HEK293 (cell line): ENCODE results near the gene NEURL1.
A peak's percentile ranks its signal among the peaks of the same experiment; 100 is the strongest.

Experiments used
- CTCF ChIA-PET: fragments of 350-600 bp; formaldehyde crosslinking; extraction: SDS; loops from one replicate; lab custom pipeline; 2021; ENCODE audit warnings: antibody characterized with exemption; lab: Yijun Ruan, JAX
- POLR2A ChIA-PET: fragments of 300-600 bp; formaldehyde crosslinking; extraction: SDS; loops from one replicate; lab custom pipeline; 2020; ENCODE audit warnings: antibody characterized with exemption, inconsistent platforms; lab: Yijun Ruan, JAX
- H3K27ac ChIP-seq: fragments of 200-500 bp; sonication (Bioruptor generic); 2 replicates; pipeline ENCODE4 v1.5.1; 2014; ENCODE audit warnings: low read depth, low read length, control low read depth, inconsistent platforms; ENCODE audit errors: extremely low read depth
- H3K36me3 ChIP-seq, 2 experiments: fragments of 200-500 bp in 1 of 2; sonication (Bioruptor generic) in 1 of 2; 1 replicate in 1 of 2; 2 replicates in 1 of 2; pipeline ENCODE4 v1.5.1; 2014 to 2017; ENCODE audit warnings: inconsistent platforms in 2 of 2, low read length in 2 of 2; ENCODE audit not compliant: control insufficient read depth in 2 of 2, insufficient read depth in 1 of 2
- H3K4me1 ChIP-seq: fragments of 200-500 bp; sonication (Bioruptor generic); 2 replicates; pipeline ENCODE4 v1.5.1; 2014; ENCODE audit warnings: mild to moderate bottlenecking, low read length, inconsistent platforms; ENCODE audit not compliant: control insufficient read depth, insufficient read depth
- H3K4me3 ChIP-seq: 2 replicates; pipeline ENCODE4 v1.5.1; 2011; ENCODE audit warnings: low read depth, mild to moderate bottlenecking, control low read depth, low read length, moderate library complexity
- H3K9me3 ChIP-seq: fragments of 200-500 bp; sonication (Bioruptor generic); 2 replicates; pipeline ENCODE4 v1.5.1; 2014; ENCODE audit warnings: low read depth, low read length, inconsistent platforms; ENCODE audit not compliant: control insufficient read depth, insufficient read depth
- BCL11A ChIP-seq: fragments of 450-650 bp; formaldehyde crosslinking; IDR thresholded peaks from 2 replicates; pipeline ENCODE4 v1.5.1; 2016; ENCODE audit warnings: low read depth, missing biosample characterization, missing genetic modification characterization
- GLIS1 ChIP-seq: fragments of 450-650 bp; formaldehyde crosslinking; IDR thresholded peaks from 2 replicates; pipeline ENCODE4 v1.5.1; 2016; ENCODE audit warnings: missing biosample characterization, missing genetic modification characterization
- HOXC10 ChIP-seq: sonication (generic); formaldehyde crosslinking; IDR thresholded peaks from 2 replicates; pipeline ENCODE4 v1.8.1; 2023; ENCODE audit warnings: mild to moderate bottlenecking, missing genetic modification reagents
- MZF1 ChIP-seq: fragments of 450-650 bp; formaldehyde crosslinking; IDR thresholded peaks from 2 replicates; pipeline ENCODE4 v1.5.1; 2017; ENCODE audit warnings: missing biosample characterization, missing genetic modification characterization, borderline replicate concordance
- SETDB1 ChIP-seq: IDR thresholded peaks from one replicate; pipeline ENCODE4 v1.6.1; 2017; ENCODE audit warnings: mild to moderate bottlenecking, low read length, moderate library complexity, mixed read lengths; ENCODE audit not compliant: insufficient read length
- SP3 ChIP-seq: fragments of 450-650 bp; formaldehyde crosslinking; IDR thresholded peaks from 2 replicates; pipeline ENCODE4 v1.5.1; 2016; ENCODE audit warnings: missing biosample characterization, missing genetic modification characterization
- ZBTB20 ChIP-seq: fragments of 450-650 bp; formaldehyde crosslinking; IDR thresholded peaks from 2 replicates; pipeline ENCODE4 v1.5.1; 2016; ENCODE audit warnings: missing biosample characterization, missing genetic modification characterization
- ZBTB21 ChIP-seq: fragments of 450-650 bp; formaldehyde crosslinking; IDR thresholded peaks from 2 replicates; pipeline ENCODE4 v1.5.1; 2017; ENCODE audit warnings: missing biosample characterization, missing genetic modification characterization
- ZFP37 ChIP-seq: fragments of 450-650 bp; formaldehyde crosslinking; IDR thresholded peaks from 2 replicates; pipeline ENCODE4 v1.5.1; 2016; ENCODE audit warnings: missing biosample characterization, missing genetic modification characterization
- ZNF140 ChIP-seq: fragments of 450-650 bp; formaldehyde crosslinking; IDR thresholded peaks from 2 replicates; pipeline ENCODE4 v1.5.1; 2016; ENCODE audit warnings: missing biosample characterization, missing genetic modification characterization
- ZNF174 ChIP-seq: fragments of 450-650 bp; formaldehyde crosslinking; IDR thresholded peaks from 2 replicates; pipeline ENCODE4 v1.5.0; 2017; ENCODE audit warnings: missing biosample characterization, mild to moderate bottlenecking, missing genetic modification characterization
- ZNF18 ChIP-seq: fragments of 450-650 bp; formaldehyde crosslinking; IDR thresholded peaks from 2 replicates; pipeline ENCODE4 v1.5.1; 2016; ENCODE audit warnings: missing biosample characterization, missing genetic modification characterization
- ZNF473 ChIP-seq: fragments of 450-650 bp; formaldehyde crosslinking; IDR thresholded peaks from 2 replicates; pipeline ENCODE4 v1.5.1; 2017; ENCODE audit warnings: missing biosample characterization, missing genetic modification characterization
- ZNF513 ChIP-seq: fragments of 450-650 bp; IDR thresholded peaks from 2 replicates; pipeline ENCODE4 v1.5.1; 2018; ENCODE audit warnings: missing biosample characterization, missing genetic modification characterization
- ZNF548 ChIP-seq: fragments of 450-650 bp; formaldehyde crosslinking; IDR thresholded peaks from 2 replicates; pipeline ENCODE4 v1.5.1; 2016; ENCODE audit warnings: missing biosample characterization, missing genetic modification characterization
- ZNF621 ChIP-seq: fragments of 450-650 bp; formaldehyde crosslinking; IDR thresholded peaks from 2 replicates; pipeline ENCODE4 v1.5.1; 2017; ENCODE audit warnings: missing biosample characterization, missing genetic modification characterization
- ZNF624 ChIP-seq: fragments of 450-650 bp; formaldehyde crosslinking; IDR thresholded peaks from 2 replicates; pipeline ENCODE4 v1.5.1; 2017; ENCODE audit warnings: missing biosample characterization, missing genetic modification characterization
- ZNF645 ChIP-seq: fragments of 450-650 bp; formaldehyde crosslinking; IDR thresholded peaks from 2 replicates; pipeline ENCODE4; 2016; ENCODE audit warnings: missing biosample characterization, missing genetic modification characterization
- ZNF670 ChIP-seq: fragments of 450-650 bp; formaldehyde crosslinking; IDR thresholded peaks from 2 replicates; pipeline ENCODE4 v1.5.1; 2016; ENCODE audit warnings: missing biosample characterization, missing genetic modification characterization, low read depth
- ZSCAN30 ChIP-seq: fragments of 450-650 bp; IDR thresholded peaks from 2 replicates; pipeline ENCODE4 v1.5.1; 2018; ENCODE audit warnings: missing biosample characterization, mild to moderate bottlenecking, missing genetic modification characterization, moderate library complexity
- ZSCAN5A ChIP-seq: fragments of 450-650 bp; formaldehyde crosslinking; IDR thresholded peaks from 2 replicates; pipeline ENCODE4 v1.5.1; 2016; ENCODE audit warnings: missing biosample characterization, missing genetic modification characterization

Gene NEURL1

GRCh38 chr10:103560886-103561285, 67.4 kb downstream of the NEURL1 start:
- Histone ChIP-seq H3K9me3 (no peaks in the 10 kb centered on the region), H3K4me3 (no peak overlapping the region), H3K36me3 (no peaks in the 10 kb centered on the region), H3K27ac (no peak overlapping the region), H3K4me1 (no peaks in the 10 kb centered on the region)
- 0 out of 2 replicates have a peak, but pooled peaks have one; percentile 16 for TF ChIP-seq GLIS1 (tag by site-specific recombination)
- no peak for TF ChIP-seq BCL11A (tag by site-specific recombination)
- no peak for TF ChIP-seq ZNF174
- CTCF ChIA-PET: interaction anchor here (0.6 to 1.0 kb wide), 3 partner anchors 13 to 84 kb away, joined by 3 to 4 read pairs (median 3); no protein-coding TSS in a partner anchor
- POLR2A ChIA-PET: no interaction called here

- no peak overlapping the region for H3K27ac ChIP-seq
- H3K4me1 ChIP-seq: no peaks in the 10 kb centered on the region
- ChIA-PET CTCF (no interaction called here), POLR2A (no interaction called here)
- H3K36me3 ChIP-seq: no peaks in the 10 kb centered on the region
- H3K4me3 ChIP-seq: no peak overlapping the region
- TF ChIP-seq ZFP37 (tag by site-specific recombination) (no peak), BCL11A (tag by site-specific recombination) (no peak), ZNF624 (tag by site-specific recombination) (no peak), ZBTB20 (no peak), ZNF670 (tag by site-specific recombination) (no peak), ZNF473 (tag by site-specific recombination) (no peak), SP3 (no peak), ZSCAN5A (tag by site-specific recombination) (no peak), ZNF140 (tag by site-specific recombination) (no peak), SETDB1 (no peak)
- no peaks in the 10 kb centered on the region for H3K9me3 ChIP-seq
Observed at GRCh38 chr10:103562383-103562782, 68.9 kb downstream of the NEURL1 start.

GRCh38 chr10:103563231-103564115, 70.0 kb downstream of the NEURL1 start:
- H3K9me3 ChIP-seq: no peaks in the 10 kb centered on the region
- H3K4me1 ChIP-seq: no peaks in the 10 kb centered on the region
- no peaks in the 10 kb centered on the region for H3K36me3 ChIP-seq
- H3K4me3 ChIP-seq: no peak overlapping the region
- ChIA-PET CTCF (interaction anchor here (0.6 to 3.6 kb wide), 22 partner anchors 9 to 230 kb away, joined by 3 to 41 read pairs (median 4); partner anchors contain the start of genes ATP5MK, NEURL1 and PDCD11), POLR2A (no interaction called here)
- H3K27ac ChIP-seq: no peak overlapping the region
- TF ChIP-seq ZNF548 (tag by site-specific recombination): no peak

- no peaks in the 10 kb centered on the region for H3K9me3 ChIP-seq
- no peak overlapping the region for H3K4me3 ChIP-seq
- H3K36me3 ChIP-seq: no peaks in the 10 kb centered on the region
- H3K27ac ChIP-seq: no peak overlapping the region
- ChIA-PET POLR2A (no interaction called here), CTCF (interaction anchor here (0.6 to 3.6 kb wide), 32 partner anchors 9 to 729 kb away, joined by 3 to 41 read pairs (median 4); partner anchors contain the start of genes ATP5MK, CALHM3, NEURL1 and PDCD11)
- no peaks in the 10 kb centered on the region for H3K4me1 ChIP-seq
- TF ChIP-seq HOXC10 (CRISPR knock-in tag): no peak
- no peak for TF ChIP-seq ZNF513 (tag by site-specific recombination)
- no peak for TF ChIP-seq ZSCAN30 (tag by site-specific recombination)
- no peak for TF ChIP-seq ZBTB21
- no peak for TF ChIP-seq ZNF18 (tag by site-specific recombination)
- TF ChIP-seq GLIS1 (tag by site-specific recombination): peak; percentile 98
- no peak for TF ChIP-seq ZNF621 (tag by site-specific recombination)
- TF ChIP-seq MZF1: no peak
- TF ChIP-seq ZNF645 (tag by site-specific recombination): no peak
Observed at GRCh38 chr10:103564116-103564501, 70.6 kb downstream of the NEURL1 start.
